ENCODE data around the gene RPL18.
"Not testable (repeated sequence)": the region's sequence is repeated elsewhere in the genome, so short reads cannot be mapped to it uniquely, and the experiment has no call there.

The RPL18 gene

GRCh38 chr19:48644839-48645619 lies 26.1 kb upstream of the RPL18 start:
- DNase-seq (ENCODE audit: low read depth) = peak; percentile 78

GRCh38 chr19:48644355-48644754 lies 25.4 kb upstream of the RPL18 start:
- DNase-seq (ENCODE audit: low read depth) = no peak

GRCh38 chr19:48642862-48643261 lies 23.9 kb upstream of the RPL18 start:
- DNase-seq (ENCODE audit: low read depth) = no peak

- no peak for DNase-seq (ENCODE audit: low read depth)
These were observed 22.9 kb upstream of the RPL18 start for GRCh38 chr19:48641850-48642249.

- DNase-seq (ENCODE audit: low read depth) = no peak
These were observed 20.8 kb upstream of the RPL18 start for GRCh38 chr19:48639483-48640375.

GRCh38 chr19:48638831-48639381 lies 19.9 kb upstream of the RPL18 start:
- DNase-seq (ENCODE audit: low read depth) = no peak

GRCh38 chr19:48637948-48638830 lies 19.2 kb upstream of the RPL18 start:
- peak; percentile 94 for DNase-seq (ENCODE audit: low read depth)

- DNase-seq (ENCODE audit: low read depth) = peak; percentile 99
These were observed 18.5 kb upstream of the RPL18 start for GRCh38 chr19:48637449-48637947.

- DNase-seq (ENCODE audit: low read depth) = peak; percentile 54
These were observed 18.0 kb upstream of the RPL18 start, which contains the start of gene DBP for GRCh38 chr19:48636859-48637448. TSS of gene DBP (minus strand) at chr19:48637379. CDS start at chr19:48636994, 385 bp downstream.

GRCh38 chr19:48635966-48636858 lies 17.2 kb upstream of the RPL18 start:
- DNase-seq (ENCODE audit: low read depth) = no peak

- peak; percentile 53 for DNase-seq (ENCODE audit: low read depth)
These were observed 16.4 kb upstream of the RPL18 start for GRCh38 chr19:48635263-48635965.

GRCh38 chr19:48634424-48635262 lies 15.7 kb upstream of the RPL18 start:
- peak; percentile 96 for DNase-seq (ENCODE audit: low read depth)

GRCh38 chr19:48634036-48634342 lies 15.0 kb upstream of the RPL18 start:
- DNase-seq (ENCODE audit: low read depth) = no peak

- DNase-seq (ENCODE audit: low read depth) = peak; percentile 21
These were observed 14.4 kb upstream of the RPL18 start for GRCh38 chr19:48633148-48634035.

GRCh38 chr19:48632692-48633147 lies 13.7 kb upstream of the RPL18 start:
- DNase-seq (ENCODE audit: low read depth) = peak; percentile 69

GRCh38 chr19:48632286-48632685 lies 13.3 kb upstream of the RPL18 start:
- not testable (repeated sequence) for DNase-seq (ENCODE audit: low read depth)

- no peak for DNase-seq (ENCODE audit: low read depth)
These were observed 12.2 kb upstream of the RPL18 start for GRCh38 chr19:48631225-48631624.

Measured in EH (cell line).